Astrocyte (in vitro differentiated cells and primary cell): ENCODE results near the gene GMPPA.

Source experiments
- EZH2 ChIP-seq: IDR thresholded peaks from 2 replicates; pipeline ENCODE4 v1.6.1; 2012; ENCODE audit warnings: mild to moderate bottlenecking, low read length, inconsistent platforms; ENCODE audit not compliant: insufficient read depth
- TF ChIP-seq, protein P1 (sequence below): IDR thresholded peaks from 2 replicates; pipeline ENCODE4 v1.5.1; 2011; ENCODE audit warnings: low read depth, mild to moderate bottlenecking, inconsistent platforms, low read length, moderate library complexity; ENCODE audit not compliant: insufficient read depth

DNA sequence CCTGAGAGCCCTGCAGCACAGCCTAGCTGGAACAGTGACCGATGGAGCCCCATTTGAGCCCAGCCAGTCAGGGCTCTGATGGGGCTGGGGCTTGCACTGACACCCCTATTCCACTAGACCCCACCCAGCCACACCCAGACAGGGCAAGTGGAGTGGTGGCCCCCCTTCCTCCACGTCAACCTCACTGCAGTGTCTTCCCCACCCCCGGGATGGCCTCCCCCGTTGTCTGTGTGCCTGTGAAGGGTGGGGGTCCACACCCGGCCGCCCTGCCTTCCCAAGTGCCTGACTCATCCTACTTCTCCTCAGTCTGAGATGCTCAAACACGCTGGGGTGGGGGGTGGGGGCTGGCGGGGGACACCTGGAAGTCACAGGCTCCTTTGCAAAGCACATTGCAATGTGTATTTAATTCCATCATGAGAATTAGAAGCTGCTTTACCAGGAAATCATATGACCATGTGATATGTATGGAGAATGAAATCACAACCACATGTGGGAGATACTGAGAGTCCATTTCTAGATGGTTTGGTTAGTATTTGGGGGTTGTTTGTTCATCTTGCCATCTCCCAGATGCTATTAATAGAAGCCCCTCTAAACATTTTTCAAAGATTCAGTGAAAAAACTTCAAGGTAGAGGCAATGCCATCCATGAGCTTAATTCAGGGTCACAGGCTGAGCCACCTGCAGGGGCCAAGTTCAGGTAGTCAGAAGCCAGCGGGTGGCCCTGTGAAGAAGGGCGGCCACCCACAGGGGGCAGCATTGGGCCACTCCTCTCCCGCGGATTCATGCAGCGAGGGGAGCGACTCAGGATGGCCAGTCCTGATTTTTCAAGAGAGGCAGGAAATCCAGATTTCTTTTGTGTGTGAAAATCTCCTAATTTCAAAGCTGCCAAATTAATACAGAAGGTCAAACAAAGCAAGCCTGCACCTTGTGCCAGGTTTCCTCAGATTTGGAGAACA, 22.7 kb upstream of the GMPPA start:
- no peak for TF ChIP-seq EZH2
- TF ChIP-seq, protein P1, sequence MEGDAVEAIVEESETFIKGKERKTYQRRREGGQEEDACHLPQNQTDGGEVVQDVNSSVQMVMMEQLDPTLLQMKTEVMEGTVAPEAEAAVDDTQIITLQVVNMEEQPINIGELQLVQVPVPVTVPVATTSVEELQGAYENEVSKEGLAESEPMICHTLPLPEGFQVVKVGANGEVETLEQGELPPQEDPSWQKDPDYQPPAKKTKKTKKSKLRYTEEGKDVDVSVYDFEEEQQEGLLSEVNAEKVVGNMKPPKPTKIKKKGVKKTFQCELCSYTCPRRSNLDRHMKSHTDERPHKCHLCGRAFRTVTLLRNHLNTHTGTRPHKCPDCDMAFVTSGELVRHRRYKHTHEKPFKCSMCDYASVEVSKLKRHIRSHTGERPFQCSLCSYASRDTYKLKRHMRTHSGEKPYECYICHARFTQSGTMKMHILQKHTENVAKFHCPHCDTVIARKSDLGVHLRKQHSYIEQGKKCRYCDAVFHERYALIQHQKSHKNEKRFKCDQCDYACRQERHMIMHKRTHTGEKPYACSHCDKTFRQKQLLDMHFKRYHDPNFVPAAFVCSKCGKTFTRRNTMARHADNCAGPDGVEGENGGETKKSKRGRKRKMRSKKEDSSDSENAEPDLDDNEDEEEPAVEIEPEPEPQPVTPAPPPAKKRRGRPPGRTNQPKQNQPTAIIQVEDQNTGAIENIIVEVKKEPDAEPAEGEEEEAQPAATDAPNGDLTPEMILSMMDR, result peak; percentile 73
